ENCODE data around the gene ABHD8.

Gene ABHD8

GRCh38 chr19:17325881-17326594 lies 22.8 kb upstream of the ABHD8 start:
- TF ChIP-seq POLR2AphosphoS5 (IDR thresholded peaks at IDR 0.05; ENCODE audit: borderline replicate concordance, low read depth, low read length) (no peak), EZH2 (IDR thresholded peaks at IDR 0.05) (no peak), FOXP2 (optimal IDR thresholded peaks at IDR 0.05; ENCODE audit: control extremely low read depth, extremely low read length, insufficient read depth) (no peak)
- DNase-seq (ENCODE audit: low read depth, low spot score) = no peak
- no peak overlapping the region for H3K27ac ChIP-seq

GRCh38 chr19:17325133-17325532 lies 21.9 kb upstream of the ABHD8 start:
- no peak for DNase-seq (ENCODE audit: low read depth, low spot score)
- TF ChIP-seq EZH2 (IDR thresholded peaks at IDR 0.05) (no peak), FOXP2 (optimal IDR thresholded peaks at IDR 0.05; ENCODE audit: control extremely low read depth, extremely low read length, insufficient read depth) (no peak), POLR2AphosphoS5 (IDR thresholded peaks at IDR 0.05; ENCODE audit: borderline replicate concordance, low read depth, low read length) (no peak)
- Histone ChIP-seq H3K36me3 (ENCODE audit: insufficient read depth, low read length) (peaks cover 6% of the 10 kb centered on the region; the same call in 1 of the 2 replicates), H3K4me3 (no peak overlapping the region), H3K27ac (no peak overlapping the region), H3K9me3 (ENCODE audit: low read depth, low read length) (no peaks in the 10 kb centered on the region), H3K9ac (ENCODE audit: insufficient read length) (no peak overlapping the region)

More at GRCh38 chr19:17325881-17326594, 22.8 kb upstream of the ABHD8 start:
- Histone ChIP-seq H3K9ac (ENCODE audit: insufficient read length) (no peak overlapping the region), H3K36me3 (ENCODE audit: insufficient read depth, low read length) (no peaks in the 10 kb centered on the region; the same call in 1 of the 2 replicates), H3K9me3 (ENCODE audit: low read depth, low read length) (no peaks in the 10 kb centered on the region), H3K4me3 (no peak overlapping the region)

GRCh38 chr19:17324357-17325114 lies 21.3 kb upstream of the ABHD8 start:
- Histone ChIP-seq H3K27ac (no peak overlapping the region), H3K9me3 (ENCODE audit: low read depth, low read length) (no peaks in the 10 kb centered on the region), H3K4me3 (no peak overlapping the region), H3K9ac (ENCODE audit: insufficient read length) (no peak overlapping the region), H3K36me3 (ENCODE audit: insufficient read depth, low read length) (peaks cover 12% of the 10 kb centered on the region; the same call in 1 of the 2 replicates)
- DNase-seq (ENCODE audit: low read depth, low spot score) = no peak
- TF ChIP-seq POLR2AphosphoS5 (IDR thresholded peaks at IDR 0.05; ENCODE audit: borderline replicate concordance, low read depth, low read length) = no peak
- TF ChIP-seq FOXP2 (optimal IDR thresholded peaks at IDR 0.05; ENCODE audit: control extremely low read depth, extremely low read length, insufficient read depth) = no peak
- TF ChIP-seq EZH2 (IDR thresholded peaks at IDR 0.05) = no peak

- Histone ChIP-seq H3K9ac (ENCODE audit: insufficient read length) (no peak overlapping the region), H3K36me3 (ENCODE audit: insufficient read depth, low read length) (peaks cover 12% of the 10 kb centered on the region; the same call in 1 of the 2 replicates), H3K9me3 (ENCODE audit: low read depth, low read length) (no peaks in the 10 kb centered on the region), H3K4me3 (no peak overlapping the region), H3K27ac (no peak overlapping the region)
- no peak for DNase-seq (ENCODE audit: low read depth, low spot score)
- TF ChIP-seq FOXP2 (optimal IDR thresholded peaks at IDR 0.05; ENCODE audit: control extremely low read depth, extremely low read length, insufficient read depth) = no peak
- TF ChIP-seq EZH2 (IDR thresholded peaks at IDR 0.05) = no peak
- TF ChIP-seq POLR2AphosphoS5 (IDR thresholded peaks at IDR 0.05; ENCODE audit: borderline replicate concordance, low read depth, low read length) = no peak
These were observed 20.7 kb upstream of the ABHD8 start for GRCh38 chr19:17323964-17324332.

- peaks cover 12% of the 10 kb centered on the region; the same call in 1 of the 2 replicates for H3K36me3 ChIP-seq (ENCODE audit: insufficient read depth, low read length)
- no peak for DNase-seq (ENCODE audit: low read depth, low spot score)
- H3K9ac ChIP-seq (ENCODE audit: insufficient read length) = no peak overlapping the region
- peak overlapping the region; percentile 19; the same call in 1 of the 2 replicates for H3K27ac ChIP-seq
- H3K4me3 ChIP-seq = no peak overlapping the region
- H3K9me3 ChIP-seq (ENCODE audit: low read depth, low read length) = no peaks in the 10 kb centered on the region
- TF ChIP-seq POLR2AphosphoS5 (IDR thresholded peaks at IDR 0.05; ENCODE audit: borderline replicate concordance, low read depth, low read length) = no peak
- TF ChIP-seq EZH2 (IDR thresholded peaks at IDR 0.05) = no peak
- no peak for TF ChIP-seq FOXP2 (optimal IDR thresholded peaks at IDR 0.05; ENCODE audit: control extremely low read depth, extremely low read length, insufficient read depth)
These were observed 20.2 kb upstream of the ABHD8 start for GRCh38 chr19:17323300-17323963.

GRCh38 chr19:17322854-17323253 lies 19.6 kb upstream of the ABHD8 start:
- no peak for DNase-seq (ENCODE audit: low read depth, low spot score)

GRCh38 chr19:17321655-17322489 lies 18.6 kb upstream of the ABHD8 start:
- Histone ChIP-seq H3K36me3 (ENCODE audit: insufficient read depth, low read length) (peaks cover 12% of the 10 kb centered on the region; the same call in 1 of the 2 replicates), H3K9ac (ENCODE audit: insufficient read length) (no peak overlapping the region), H3K9me3 (ENCODE audit: low read depth, low read length) (no peaks in the 10 kb centered on the region), H3K27ac (no peak overlapping the region), H3K4me3 (no peak overlapping the region)
- TF ChIP-seq FOXP2 (optimal IDR thresholded peaks at IDR 0.05; ENCODE audit: control extremely low read depth, extremely low read length, insufficient read depth) (no peak), EZH2 (IDR thresholded peaks at IDR 0.05) (no peak), POLR2AphosphoS5 (IDR thresholded peaks at IDR 0.05; ENCODE audit: borderline replicate concordance, low read depth, low read length) (no peak; the same call in 1 of the 2 replicates)
- DNase-seq (ENCODE audit: low read depth, low spot score) = no peak

More at GRCh38 chr19:17322854-17323253, 19.6 kb upstream of the ABHD8 start:
- H3K4me3 ChIP-seq = no peak overlapping the region
- no peak overlapping the region for H3K9ac ChIP-seq (ENCODE audit: insufficient read length)
- no peaks in the 10 kb centered on the region for H3K9me3 ChIP-seq (ENCODE audit: low read depth, low read length)
- H3K36me3 ChIP-seq (ENCODE audit: insufficient read depth, low read length) = peaks cover 12% of the 10 kb centered on the region; the same call in 1 of the 2 replicates
- no peak for TF ChIP-seq FOXP2 (optimal IDR thresholded peaks at IDR 0.05; ENCODE audit: control extremely low read depth, extremely low read length, insufficient read depth)
- no peak for TF ChIP-seq EZH2 (IDR thresholded peaks at IDR 0.05)
- H3K27ac ChIP-seq = peak overlapping the region; percentile 19; the same call in 1 of the 2 replicates

All from SK-N-MC (cell line).